ENCODE measurements around the gene PRRC1. TPM values are rescaled to one million over a fixed set of nuclear protein-coding genes. Genes with fewer than 3 reads are reported as not detected.

The PRRC1 gene
- total RNA-seq, 1 experiment from 2014 or later = 80.5 TPM

DNA sequence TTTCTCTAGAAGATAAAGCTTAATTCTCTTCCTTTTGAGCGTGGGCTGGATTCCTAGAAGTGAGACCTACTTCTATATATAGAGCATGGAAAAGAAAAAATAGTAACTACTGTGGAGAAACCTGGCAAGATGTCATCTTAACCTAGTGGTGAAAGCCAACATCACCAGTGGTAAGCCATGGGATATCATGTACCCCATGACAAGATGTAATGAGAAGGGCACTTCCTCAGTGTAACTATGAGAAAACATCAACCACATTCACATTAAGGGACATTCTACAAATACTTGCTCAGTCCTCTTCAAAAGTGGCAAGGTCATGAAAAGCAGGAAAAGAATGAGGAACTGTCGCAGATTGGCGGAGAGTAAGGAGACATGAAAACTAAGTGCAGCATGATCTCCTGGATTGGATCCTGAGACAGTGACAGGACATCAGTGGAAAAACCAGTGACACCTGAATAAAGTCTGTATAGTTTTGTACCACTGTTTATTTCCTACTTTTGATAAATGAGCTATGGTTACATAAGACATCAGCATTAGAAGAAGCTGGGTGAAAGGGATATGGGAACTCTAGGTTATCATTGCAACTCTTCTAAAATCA is 65.4 kb downstream of the PRRC1 start:
- no peak overlapping the region for H3K4me3 Mint-ChIP-seq (ENCODE audit: low read depth, unreplicated experiment)
- no TSS peak for BruUV-seq (replicated peaks)
- DNase-seq = no peak
- TF ChIP-seq, protein P1, sequence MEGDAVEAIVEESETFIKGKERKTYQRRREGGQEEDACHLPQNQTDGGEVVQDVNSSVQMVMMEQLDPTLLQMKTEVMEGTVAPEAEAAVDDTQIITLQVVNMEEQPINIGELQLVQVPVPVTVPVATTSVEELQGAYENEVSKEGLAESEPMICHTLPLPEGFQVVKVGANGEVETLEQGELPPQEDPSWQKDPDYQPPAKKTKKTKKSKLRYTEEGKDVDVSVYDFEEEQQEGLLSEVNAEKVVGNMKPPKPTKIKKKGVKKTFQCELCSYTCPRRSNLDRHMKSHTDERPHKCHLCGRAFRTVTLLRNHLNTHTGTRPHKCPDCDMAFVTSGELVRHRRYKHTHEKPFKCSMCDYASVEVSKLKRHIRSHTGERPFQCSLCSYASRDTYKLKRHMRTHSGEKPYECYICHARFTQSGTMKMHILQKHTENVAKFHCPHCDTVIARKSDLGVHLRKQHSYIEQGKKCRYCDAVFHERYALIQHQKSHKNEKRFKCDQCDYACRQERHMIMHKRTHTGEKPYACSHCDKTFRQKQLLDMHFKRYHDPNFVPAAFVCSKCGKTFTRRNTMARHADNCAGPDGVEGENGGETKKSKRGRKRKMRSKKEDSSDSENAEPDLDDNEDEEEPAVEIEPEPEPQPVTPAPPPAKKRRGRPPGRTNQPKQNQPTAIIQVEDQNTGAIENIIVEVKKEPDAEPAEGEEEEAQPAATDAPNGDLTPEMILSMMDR (IDR thresholded peaks at IDR 0.05; ENCODE audit: unreplicated experiment) = no peak
- peaks cover 6% of the 10 kb centered on the region for H3K9me3 Mint-ChIP-seq (ENCODE audit: low read depth, unreplicated experiment)
- no peaks in the 10 kb centered on the region for H3K27me3 Mint-ChIP-seq (ENCODE audit: unreplicated experiment)
- H3K36me3 Mint-ChIP-seq (ENCODE audit: insufficient read depth, unreplicated experiment) = no peaks in the 10 kb centered on the region
- CTCF ChIA-PET = interaction anchor here (1.0 kb wide), 1 partner anchor 64 kb away, joined by 3 read pairs; no protein-coding TSS in a partner anchor
- H3K4me1 Mint-ChIP-seq (ENCODE audit: low read depth, unreplicated experiment) = peaks cover 19% of the 10 kb centered on the region
- intact Hi-C loops (cut with micrococcal nuclease; ENCODE audit: unreplicated experiment) = no loop called here
- no peak overlapping the region for H3K27ac Mint-ChIP-seq (ENCODE audit: unreplicated experiment)

DNA sequence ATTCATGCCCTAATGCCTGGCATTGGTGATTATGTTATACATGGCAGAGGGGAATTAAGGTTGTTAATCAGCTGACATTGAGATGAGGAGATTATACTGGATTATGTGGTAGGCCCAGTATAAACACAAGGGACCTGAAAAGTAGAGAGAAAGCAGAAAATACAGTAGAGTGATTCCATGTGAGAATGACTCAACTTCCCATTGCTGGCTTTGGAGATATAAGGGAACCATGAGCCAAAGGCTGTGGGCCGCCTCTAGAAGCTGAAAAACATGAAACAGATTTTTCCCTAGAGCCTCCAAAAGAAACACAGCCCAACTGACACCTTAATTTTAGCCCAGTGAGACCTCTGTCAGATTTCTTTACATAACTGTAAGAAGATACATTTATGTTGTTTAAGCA is 66.4 kb downstream of the PRRC1 start:
- peaks cover 22% of the 10 kb centered on the region for H3K4me1 Mint-ChIP-seq (ENCODE audit: low read depth, unreplicated experiment)
- CTCF ChIA-PET = interaction anchor here (1.0 kb wide), 1 partner anchor 63 kb away, joined by 3 read pairs; no protein-coding TSS in a partner anchor
- no peaks in the 10 kb centered on the region for H3K27me3 Mint-ChIP-seq (ENCODE audit: unreplicated experiment)
- no peak overlapping the region for H3K4me3 Mint-ChIP-seq (ENCODE audit: low read depth, unreplicated experiment)
- intact Hi-C loops (cut with micrococcal nuclease; ENCODE audit: unreplicated experiment) = no loop called here
- no peak for DNase-seq
- no peak overlapping the region for H3K27ac Mint-ChIP-seq (ENCODE audit: unreplicated experiment)
- no peaks in the 10 kb centered on the region for H3K36me3 Mint-ChIP-seq (ENCODE audit: insufficient read depth, unreplicated experiment)
- TF ChIP-seq, protein P1 (IDR thresholded peaks at IDR 0.05; ENCODE audit: unreplicated experiment) = no peak
- no TSS peak for BruUV-seq (replicated peaks)
- H3K9me3 Mint-ChIP-seq (ENCODE audit: low read depth, unreplicated experiment) = peaks cover 6% of the 10 kb centered on the region

DNA sequence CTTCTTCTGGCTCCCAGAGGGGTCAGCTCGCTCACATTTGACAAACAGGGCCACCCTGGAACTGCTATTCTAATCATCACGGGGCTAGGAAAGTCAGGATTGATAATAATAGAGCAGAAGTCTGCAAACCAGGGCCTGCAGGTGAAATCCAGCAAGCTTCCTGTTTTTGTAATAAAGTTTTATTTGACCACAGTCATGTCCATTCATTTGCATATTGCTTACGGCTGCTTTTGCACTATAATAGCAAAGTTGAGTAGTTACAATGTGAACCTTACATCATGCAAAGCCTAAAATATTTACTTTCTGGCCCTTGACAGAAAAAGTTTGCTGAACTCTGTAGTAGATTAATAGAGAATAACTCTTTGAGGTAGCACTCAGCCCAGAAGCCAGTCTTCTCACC is 68.2 kb downstream of the PRRC1 start:
- Mint-ChIP-seq H3K4me1 (ENCODE audit: low read depth, unreplicated experiment) (peaks cover 22% of the 10 kb centered on the region), H3K36me3 (ENCODE audit: insufficient read depth, unreplicated experiment) (no peaks in the 10 kb centered on the region), H3K4me3 (ENCODE audit: low read depth, unreplicated experiment) (no peak overlapping the region), H3K27ac (ENCODE audit: unreplicated experiment) (no peak overlapping the region), H3K9me3 (ENCODE audit: low read depth, unreplicated experiment) (peaks cover 4% of the 10 kb centered on the region), H3K27me3 (ENCODE audit: unreplicated experiment) (no peaks in the 10 kb centered on the region)
- CTCF ChIA-PET = interaction anchor here (1.3 to 1.5 kb wide), 2 partner anchors 10 to 17 kb away, joined by 3 read pairs; no protein-coding TSS in a partner anchor
- TF ChIP-seq, protein P1 (IDR thresholded peaks at IDR 0.05; ENCODE audit: unreplicated experiment) = no peak
- no TSS peak for BruUV-seq (replicated peaks)
- no peak for DNase-seq
- intact Hi-C loops (cut with micrococcal nuclease; ENCODE audit: unreplicated experiment) = no loop called here

DNA sequence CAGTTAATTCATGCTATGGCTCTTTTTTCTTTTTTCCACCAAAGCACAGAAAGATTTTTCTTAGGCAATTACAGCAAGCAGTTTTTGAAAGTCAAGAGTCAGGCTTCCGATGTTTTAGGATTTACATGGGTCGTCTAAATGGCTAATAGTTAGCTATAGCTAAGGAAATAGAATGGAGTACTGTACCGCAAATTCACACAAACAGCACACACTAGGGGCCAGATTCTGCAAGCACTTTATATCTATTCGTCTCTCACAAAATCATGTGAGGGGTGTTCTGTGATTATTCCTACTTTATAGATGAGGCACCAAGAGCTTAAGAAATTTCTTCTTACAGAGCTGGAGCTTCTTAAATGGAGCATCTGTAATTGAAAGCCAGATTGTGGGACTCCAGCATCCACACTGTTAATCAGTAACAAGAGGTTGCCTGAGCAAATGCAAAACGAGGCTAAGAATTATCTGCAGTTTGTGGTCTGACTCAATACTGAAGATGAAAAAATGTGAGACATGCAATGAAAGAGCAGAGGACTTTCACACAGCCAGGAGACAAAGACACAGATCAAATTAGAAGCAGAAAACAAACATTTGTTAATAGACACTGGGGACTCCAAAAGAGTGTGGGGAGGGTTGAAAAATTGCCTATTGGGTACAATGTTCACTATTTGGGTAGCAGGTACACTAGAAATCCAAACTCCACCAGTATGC is 68.8 kb downstream of the PRRC1 start:
- intact Hi-C loops (cut with micrococcal nuclease; ENCODE audit: unreplicated experiment) = no loop called here
- CTCF ChIA-PET = interaction anchor here (1.3 to 1.5 kb wide), 2 partner anchors 10 to 17 kb away, joined by 3 read pairs; no protein-coding TSS in a partner anchor
- Mint-ChIP-seq H3K27ac (ENCODE audit: unreplicated experiment) (no peak overlapping the region), H3K9me3 (ENCODE audit: low read depth, unreplicated experiment) (peaks cover 3% of the 10 kb centered on the region), H3K36me3 (ENCODE audit: insufficient read depth, unreplicated experiment) (no peaks in the 10 kb centered on the region), H3K27me3 (ENCODE audit: unreplicated experiment) (no peaks in the 10 kb centered on the region), H3K4me3 (ENCODE audit: low read depth, unreplicated experiment) (no peak overlapping the region), H3K4me1 (ENCODE audit: low read depth, unreplicated experiment) (peaks cover 22% of the 10 kb centered on the region)
- DNase-seq = peak; percentile 18
- TF ChIP-seq, protein P1 (IDR thresholded peaks at IDR 0.05; ENCODE audit: unreplicated experiment) = no peak
- no TSS peak for BruUV-seq (replicated peaks)
